ENCODE measurements around the gene PDLIM5. TPM values are rescaled to one million over a fixed set of nuclear protein-coding genes. Genes with fewer than 3 reads are reported as not detected.

The PDLIM5 gene
- total RNA-seq, 3 donors from 2014 or later (not counting 1 experiment from before 2014, with no cell fraction given): 41.8 to 94.8 (median 50.5) TPM

GRCh38 chr4:94442251-94442650, 9.5 kb upstream of the PDLIM5 start:
- no peak for TF ChIP-seq CTCF (IDR thresholded peaks at IDR 0.05)
- DNase-seq (no peak), ATAC-seq (no peak)
- Mint-ChIP-seq H3K27ac (no peak overlapping the region), H3K4me3 (no peak overlapping the region), H3K4me1 (no peaks in the 10 kb centered on the region), H3K36me3 (no peaks in the 10 kb centered on the region), H3K27me3 (ENCODE audit: low read depth in 2 of 2) (peaks cover 9 to 17% of the 10 kb centered on the region in 2 donors), H3K9me3 (no peaks in the 10 kb centered on the region)
- peaks cover 6% of the 10 kb centered on the region for H3K27me3 ChIP-seq (ENCODE audit: control insufficient read depth, insufficient read depth, low read length)
- no peaks in the 10 kb centered on the region for H3K36me3 ChIP-seq (ENCODE audit: control insufficient read depth, insufficient read depth, low read length)
- H3K4me3 ChIP-seq (ENCODE audit: low read length): no peak overlapping the region
- no peaks in the 10 kb centered on the region for H3K9me3 ChIP-seq (ENCODE audit: control insufficient read depth, insufficient read depth, low read length)
- H3K4me1 ChIP-seq (ENCODE audit: control insufficient read depth, insufficient read depth, low read length): no peaks in the 10 kb centered on the region
- H3K27ac ChIP-seq (ENCODE audit: low read length): no peak overlapping the region
- intact Hi-C loops (cut with micrococcal nuclease): no loop called here
- 88% methylated on average over 1 of the region's 1 CpG for WGBS (ENCODE audit: insufficient coverage)

- WGBS (ENCODE audit: insufficient coverage): 91% methylated on average over 2 of the region's 3 CpGs
- no peak overlapping the region for H3K27ac Mint-ChIP-seq
- Histone ChIP-seq H3K4me3 (ENCODE audit: low read length) (no peak overlapping the region), H3K36me3 (ENCODE audit: control insufficient read depth, insufficient read depth, low read length) (no peaks in the 10 kb centered on the region), H3K27me3 (ENCODE audit: control insufficient read depth, insufficient read depth, low read length) (peaks cover 21% of the 10 kb centered on the region), H3K27ac (ENCODE audit: low read length) (no peak overlapping the region), H3K4me1 (ENCODE audit: control insufficient read depth, insufficient read depth, low read length) (peaks cover 6% of the 10 kb centered on the region), H3K9me3 (ENCODE audit: control insufficient read depth, insufficient read depth, low read length) (no peaks in the 10 kb centered on the region)
- H3K4me1 Mint-ChIP-seq: peaks cover 4 to 5% of the 10 kb centered on the region in 2 donors
- DNase-seq (no peak), ATAC-seq (no peak)
- H3K9me3 Mint-ChIP-seq: no peaks in the 10 kb centered on the region
- no peak overlapping the region for H3K4me3 Mint-ChIP-seq
- no peaks in the 10 kb centered on the region for H3K36me3 Mint-ChIP-seq
- intact Hi-C loops (cut with micrococcal nuclease): no loop called here
- H3K27me3 Mint-ChIP-seq (ENCODE audit: low read depth in 2 of 2): peaks cover 16 to 38% of the 10 kb centered on the region in 2 donors
- TF ChIP-seq CTCF (IDR thresholded peaks at IDR 0.05): no peak
These were observed 5.4 kb upstream of the PDLIM5 start for GRCh38 chr4:94446386-94446785.

DNA sequence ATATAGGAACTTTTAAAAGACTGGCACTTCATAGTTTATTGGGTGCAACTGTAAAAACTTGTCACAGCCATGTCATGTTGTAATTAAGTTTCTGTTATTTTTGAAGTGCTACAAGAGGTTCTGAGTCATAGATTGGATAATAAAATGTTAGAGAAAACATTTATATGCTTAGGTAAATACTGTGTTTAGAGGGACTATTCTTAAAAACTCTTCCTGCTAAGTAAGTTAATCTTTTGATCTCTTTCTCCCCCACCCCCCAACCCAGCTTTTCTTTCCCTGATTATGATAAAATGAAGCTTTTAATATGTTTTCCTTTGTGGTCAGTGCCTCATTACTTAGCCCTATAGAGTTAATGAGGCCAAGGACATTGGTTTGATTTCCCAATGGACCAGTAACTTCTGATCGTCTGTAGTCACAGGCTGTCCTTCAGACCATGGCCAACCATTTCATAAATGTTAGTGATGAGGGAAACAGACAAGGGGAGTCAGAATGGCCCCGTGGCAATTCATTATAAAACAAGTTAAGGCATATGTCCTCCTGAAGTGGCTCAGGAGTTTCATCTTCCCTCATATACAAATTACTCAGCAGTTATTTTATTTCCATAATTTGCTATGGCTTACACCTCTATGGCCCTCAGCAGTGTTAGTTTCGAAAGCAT, 3.9 kb upstream of the PDLIM5 start:
- DNase-seq (no peak), ATAC-seq (no peak)
- peaks cover 12 to 14% of the 10 kb centered on the region in 2 donors for H3K4me1 Mint-ChIP-seq
- no peak overlapping the region for H3K27ac ChIP-seq (ENCODE audit: low read length)
- intact Hi-C loops (cut with micrococcal nuclease): no loop called here
- H3K4me3 ChIP-seq (ENCODE audit: low read length): no peak overlapping the region
- H3K27me3 Mint-ChIP-seq (ENCODE audit: low read depth in 2 of 2): peaks cover 16 to 38% of the 10 kb centered on the region in 2 donors
- H3K9me3 Mint-ChIP-seq: no peaks in the 10 kb centered on the region
- TF ChIP-seq CTCF (IDR thresholded peaks at IDR 0.05): no peak
- peaks cover 10% of the 10 kb centered on the region for H3K4me1 ChIP-seq (ENCODE audit: control insufficient read depth, insufficient read depth, low read length)
- peaks cover 21% of the 10 kb centered on the region for H3K27me3 ChIP-seq (ENCODE audit: control insufficient read depth, insufficient read depth, low read length)
- H3K4me3 Mint-ChIP-seq: no peak overlapping the region
- no peaks in the 10 kb centered on the region for H3K36me3 ChIP-seq (ENCODE audit: control insufficient read depth, insufficient read depth, low read length)
- no peak overlapping the region for H3K27ac Mint-ChIP-seq
- 91% methylated on average over 3 of the region's 3 CpGs for WGBS (ENCODE audit: insufficient coverage)
- H3K9me3 ChIP-seq (ENCODE audit: control insufficient read depth, insufficient read depth, low read length): no peaks in the 10 kb centered on the region
- no peaks in the 10 kb centered on the region for H3K36me3 Mint-ChIP-seq

Measured in natural killer cell (primary cell).